ENCODE measurements around the gene PMEPA1.
A peak's percentile ranks its signal among the peaks of the same experiment; 100 is the strongest.

PMEPA1 gene

GRCh38 chr20:57676589-57677583 lies 32.9 kb downstream of the PMEPA1 start:
- no peak for TF ChIP-seq CTCF (IDR thresholded peaks at IDR 0.05; ENCODE audit: low read depth, low read length, missing control alignments)
- no peak overlapping the region for H3K4me3 ChIP-seq (replicated peaks; ENCODE audit: low read depth, low read length)
- DNase-seq (ENCODE audit: extremely low read depth, low read depth): no peak

GRCh38 chr20:57675773-57676172 lies 34.0 kb downstream of the PMEPA1 start:
- no peak overlapping the region for H3K4me3 ChIP-seq (replicated peaks; ENCODE audit: low read depth, low read length)
- TF ChIP-seq CTCF (IDR thresholded peaks at IDR 0.05; ENCODE audit: low read depth, low read length, missing control alignments): no peak
- DNase-seq (ENCODE audit: extremely low read depth, low read depth): no peak

- DNase-seq (ENCODE audit: extremely low read depth, low read depth): no peak
- H3K4me3 ChIP-seq (replicated peaks; ENCODE audit: low read depth, low read length): no peak overlapping the region
- no peak for TF ChIP-seq CTCF (IDR thresholded peaks at IDR 0.05; ENCODE audit: low read depth, low read length, missing control alignments)
Observed at GRCh38 chr20:57672953-57673575, 36.8 kb downstream of the PMEPA1 start.

GRCh38 chr20:57672164-57672563 lies 37.7 kb downstream of the PMEPA1 start:
- H3K4me3 ChIP-seq (replicated peaks; ENCODE audit: low read depth, low read length): no peak overlapping the region
- no peak for TF ChIP-seq CTCF (IDR thresholded peaks at IDR 0.05; ENCODE audit: low read depth, low read length, missing control alignments)
- DNase-seq (ENCODE audit: extremely low read depth, low read depth): no peak

- no peak overlapping the region for H3K4me3 ChIP-seq (replicated peaks; ENCODE audit: low read depth, low read length)
- TF ChIP-seq CTCF (IDR thresholded peaks at IDR 0.05; ENCODE audit: low read depth, low read length, missing control alignments): peak; percentile 5
- DNase-seq (ENCODE audit: extremely low read depth, low read depth): no peak
Observed at GRCh38 chr20:57671662-57672061, 38.2 kb downstream of the PMEPA1 start.

GRCh38 chr20:57671072-57671391 lies 38.8 kb downstream of the PMEPA1 start:
- DNase-seq (ENCODE audit: extremely low read depth, low read depth): no peak
- no peak for TF ChIP-seq CTCF (IDR thresholded peaks at IDR 0.05; ENCODE audit: low read depth, low read length, missing control alignments)
- H3K4me3 ChIP-seq (replicated peaks; ENCODE audit: low read depth, low read length): no peak overlapping the region
